ENCODE measurements around the gene PRKCQ. TPM values are rescaled to one million over a fixed set of nuclear protein-coding genes. Genes with fewer than 3 reads are reported as not detected.
A peak's percentile ranks its signal among the peaks of the same experiment; 100 is the strongest.

PRKCQ gene
- total RNA-seq, 4 donors from 2014 or later, result 1.8 to 11.6 (median 3.7) TPM

GRCh38 chr10:6401558-6402348, 178.3 kb downstream of the PRKCQ start:
- DNase-seq, result peak; percentile 62 to 88 (median 67)
- peak overlapping the region in 2 of 4 donors; percentile 43 to 47 for H3K4me3 ChIP-seq
- no peaks in the 10 kb centered on the region for H3K9me3 ChIP-seq
- no peaks in the 10 kb centered on the region for H3K4me1 ChIP-seq
- H3K27ac ChIP-seq, result no peak overlapping the region
- H3K27me3 ChIP-seq, result no peaks in the 10 kb centered on the region
- no peaks in the 10 kb centered on the region for H3K36me3 ChIP-seq
- TF ChIP-seq POLR2A (IDR thresholded peaks at IDR 0.05), result no peak
- TF ChIP-seq, protein P1, sequence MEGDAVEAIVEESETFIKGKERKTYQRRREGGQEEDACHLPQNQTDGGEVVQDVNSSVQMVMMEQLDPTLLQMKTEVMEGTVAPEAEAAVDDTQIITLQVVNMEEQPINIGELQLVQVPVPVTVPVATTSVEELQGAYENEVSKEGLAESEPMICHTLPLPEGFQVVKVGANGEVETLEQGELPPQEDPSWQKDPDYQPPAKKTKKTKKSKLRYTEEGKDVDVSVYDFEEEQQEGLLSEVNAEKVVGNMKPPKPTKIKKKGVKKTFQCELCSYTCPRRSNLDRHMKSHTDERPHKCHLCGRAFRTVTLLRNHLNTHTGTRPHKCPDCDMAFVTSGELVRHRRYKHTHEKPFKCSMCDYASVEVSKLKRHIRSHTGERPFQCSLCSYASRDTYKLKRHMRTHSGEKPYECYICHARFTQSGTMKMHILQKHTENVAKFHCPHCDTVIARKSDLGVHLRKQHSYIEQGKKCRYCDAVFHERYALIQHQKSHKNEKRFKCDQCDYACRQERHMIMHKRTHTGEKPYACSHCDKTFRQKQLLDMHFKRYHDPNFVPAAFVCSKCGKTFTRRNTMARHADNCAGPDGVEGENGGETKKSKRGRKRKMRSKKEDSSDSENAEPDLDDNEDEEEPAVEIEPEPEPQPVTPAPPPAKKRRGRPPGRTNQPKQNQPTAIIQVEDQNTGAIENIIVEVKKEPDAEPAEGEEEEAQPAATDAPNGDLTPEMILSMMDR (IDR thresholded peaks at IDR 0.05), result peak; percentile 48 to 95 (median 84)

- TF ChIP-seq, protein P1 (IDR thresholded peaks at IDR 0.05), result no peak
- no peak for TF ChIP-seq POLR2A (IDR thresholded peaks at IDR 0.05)
- no peaks in the 10 kb centered on the region for H3K9me3 ChIP-seq
- H3K27me3 ChIP-seq, result no peaks in the 10 kb centered on the region
- no peaks in the 10 kb centered on the region for H3K4me1 ChIP-seq
- DNase-seq, result no peak
- no peaks in the 10 kb centered on the region for H3K36me3 ChIP-seq
- no peak overlapping the region for H3K27ac ChIP-seq
- no peak overlapping the region for H3K4me3 ChIP-seq
These were observed 179.1 kb downstream of the PRKCQ start for GRCh38 chr10:6400821-6401465.

- Histone ChIP-seq H3K4me3 (no peak overlapping the region), H3K36me3 (no peaks in the 10 kb centered on the region), H3K4me1 (no peaks in the 10 kb centered on the region), H3K27ac (no peak overlapping the region), H3K9me3 (no peaks in the 10 kb centered on the region), H3K27me3 (no peaks in the 10 kb centered on the region)
- DNase-seq, result no peak
- TF ChIP-seq, protein P1 (IDR thresholded peaks at IDR 0.05), result no peak
- no peak for TF ChIP-seq POLR2A (IDR thresholded peaks at IDR 0.05)
These were observed 179.7 kb downstream of the PRKCQ start for GRCh38 chr10:6400331-6400730.

DNA sequence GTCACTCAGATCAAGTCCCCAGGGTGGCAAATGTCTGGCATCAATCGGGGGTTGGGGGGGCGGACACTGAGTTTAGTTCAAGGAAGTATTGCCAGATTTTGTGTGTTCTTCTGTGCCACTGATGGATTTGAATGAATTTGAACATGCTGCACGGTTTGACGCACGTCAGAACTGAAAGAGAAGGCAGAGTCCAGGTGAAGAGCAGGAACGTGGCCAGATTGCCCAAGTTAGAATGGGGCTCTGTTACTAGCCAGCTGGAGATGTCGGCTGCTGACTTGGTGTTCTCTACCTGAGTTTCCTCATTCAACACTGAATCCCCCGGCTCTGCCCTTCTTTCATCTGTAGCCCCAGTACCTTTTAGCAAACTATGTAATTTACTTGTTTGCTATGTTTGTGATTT, 180.2 kb downstream of the PRKCQ start:
- no peaks in the 10 kb centered on the region for H3K4me1 ChIP-seq

GRCh38 chr10:6399231-6399741, 180.8 kb downstream of the PRKCQ start:
- TF ChIP-seq, protein P1 (IDR thresholded peaks at IDR 0.05), result no peak
- no peak for TF ChIP-seq POLR2A (IDR thresholded peaks at IDR 0.05)
- H3K4me3 ChIP-seq, result no peak overlapping the region
- H3K9me3 ChIP-seq, result no peaks in the 10 kb centered on the region
- no peak overlapping the region for H3K27ac ChIP-seq
- no peaks in the 10 kb centered on the region for H3K27me3 ChIP-seq
- H3K36me3 ChIP-seq, result no peaks in the 10 kb centered on the region
- H3K4me1 ChIP-seq, result no peaks in the 10 kb centered on the region
- peak in 1 of 3 donors; percentile 27 for DNase-seq

More for the DNA sequence above, 180.2 kb downstream of the PRKCQ start:
- no peak for DNase-seq
- Histone ChIP-seq H3K27ac (no peak overlapping the region), H3K27me3 (no peaks in the 10 kb centered on the region), H3K9me3 (no peaks in the 10 kb centered on the region), H3K36me3 (no peaks in the 10 kb centered on the region), H3K4me3 (no peak overlapping the region)
- no peak for TF ChIP-seq POLR2A (IDR thresholded peaks at IDR 0.05)
- TF ChIP-seq, protein P1 (IDR thresholded peaks at IDR 0.05), result no peak

Data from Peyer's patch (tissue), 4 donors.